ENCODE measurements around the gene FAM234B.

The FAM234B gene

GRCh38 chr12:13085968-13086686, 41.9 kb downstream of the FAM234B start:
- H3K9me3 ChIP-seq (ENCODE audit: insufficient read depth, low read length), result no peaks in the 10 kb centered on the region
- no peak overlapping the region for H3K4me2 ChIP-seq (ENCODE audit: low read depth, low read length, poor library complexity, severe bottlenecking)
- H2AFZ ChIP-seq (ENCODE audit: low read depth, low read length, severe bottlenecking), result no peak overlapping the region
- no peaks in the 10 kb centered on the region for H3K27me3 ChIP-seq (ENCODE audit: low read length)
- no peak for TF ChIP-seq EZH2phosphoT487 (conservative IDR thresholded peaks at IDR 0.05; ENCODE audit: low read length)
- TF ChIP-seq CTCF (IDR thresholded peaks at IDR 0.05; ENCODE audit: insufficient read depth, low read length, poor library complexity, severe bottlenecking), result no peak
- H3F3A ChIP-seq (ENCODE audit: insufficient read depth), result no peaks in the 10 kb centered on the region
- H4K20me1 ChIP-seq (ENCODE audit: low read depth, low read length), result no peaks in the 10 kb centered on the region
- no peak overlapping the region for H3K9ac ChIP-seq (ENCODE audit: low read length)
- no peaks in the 10 kb centered on the region for H3K79me2 ChIP-seq (ENCODE audit: insufficient read depth, low read length)
- H3K27ac ChIP-seq (ENCODE audit: low read depth, low read length), result no peak overlapping the region
- no peak overlapping the region for H3K4me3 ChIP-seq (ENCODE audit: insufficient read depth, low read length, poor library complexity, severe bottlenecking)
- no peaks in the 10 kb centered on the region for H3K9me2 ChIP-seq (replicated peaks; ENCODE audit: insufficient read depth, low read length)
- no peaks in the 10 kb centered on the region for H3K36me3 ChIP-seq (ENCODE audit: low read length)

- Histone ChIP-seq H3K9me3 (ENCODE audit: insufficient read depth, low read length) (no peaks in the 10 kb centered on the region), H4K20me1 (ENCODE audit: low read depth, low read length) (no peaks in the 10 kb centered on the region), H3K4me2 (ENCODE audit: low read depth, low read length, poor library complexity, severe bottlenecking) (no peak overlapping the region), H3K4me3 (ENCODE audit: insufficient read depth, low read length, poor library complexity, severe bottlenecking) (no peak overlapping the region), H3K9ac (ENCODE audit: low read length) (no peak overlapping the region), H3K27me3 (ENCODE audit: low read length) (no peaks in the 10 kb centered on the region), H3K9me2 (replicated peaks; ENCODE audit: insufficient read depth, low read length) (no peaks in the 10 kb centered on the region), H3K27ac (ENCODE audit: low read depth, low read length) (no peak overlapping the region), H3K36me3 (ENCODE audit: low read length) (no peaks in the 10 kb centered on the region), H2AFZ (ENCODE audit: low read depth, low read length, severe bottlenecking) (no peak overlapping the region), H3F3A (ENCODE audit: insufficient read depth) (no peaks in the 10 kb centered on the region), H3K79me2 (ENCODE audit: insufficient read depth, low read length) (no peaks in the 10 kb centered on the region)
- TF ChIP-seq CTCF (IDR thresholded peaks at IDR 0.05; ENCODE audit: insufficient read depth, low read length, poor library complexity, severe bottlenecking), result no peak
- no peak for TF ChIP-seq EZH2phosphoT487 (conservative IDR thresholded peaks at IDR 0.05; ENCODE audit: low read length)
Measured at GRCh38 chr12:13087766-13088165, 43.6 kb downstream of the FAM234B start.

- H3K9me2 ChIP-seq (replicated peaks; ENCODE audit: insufficient read depth, low read length), result no peaks in the 10 kb centered on the region
- no peak overlapping the region for H2AFZ ChIP-seq (ENCODE audit: low read depth, low read length, severe bottlenecking)
- TF ChIP-seq CTCF (IDR thresholded peaks at IDR 0.05; ENCODE audit: insufficient read depth, low read length, poor library complexity, severe bottlenecking), result no peak
- TF ChIP-seq EZH2phosphoT487 (conservative IDR thresholded peaks at IDR 0.05; ENCODE audit: low read length), result no peak
- H3K9ac ChIP-seq (ENCODE audit: low read length), result no peak overlapping the region
- no peaks in the 10 kb centered on the region for H3K79me2 ChIP-seq (ENCODE audit: insufficient read depth, low read length)
- no peaks in the 10 kb centered on the region for H3K9me3 ChIP-seq (ENCODE audit: insufficient read depth, low read length)
- H3K4me3 ChIP-seq (ENCODE audit: insufficient read depth, low read length, poor library complexity, severe bottlenecking), result no peak overlapping the region
- no peaks in the 10 kb centered on the region for H4K20me1 ChIP-seq (ENCODE audit: low read depth, low read length)
- no peak overlapping the region for H3K4me2 ChIP-seq (ENCODE audit: low read depth, low read length, poor library complexity, severe bottlenecking)
- H3F3A ChIP-seq (ENCODE audit: insufficient read depth), result no peaks in the 10 kb centered on the region
- no peaks in the 10 kb centered on the region for H3K27me3 ChIP-seq (ENCODE audit: low read length)
- no peaks in the 10 kb centered on the region for H3K36me3 ChIP-seq (ENCODE audit: low read length)
- no peak overlapping the region for H3K27ac ChIP-seq (ENCODE audit: low read depth, low read length)
Measured at GRCh38 chr12:13088496-13088895, 44.3 kb downstream of the FAM234B start.

Measured in SU-DHL-6 (cell line).